Measurements from ENCODE around the gene COL2A1.

GRCh38 chr12:48029491-48030172 lies 25.4 kb upstream of the COL2A1 start:
- TF ChIP-seq POLR2A (IDR thresholded peaks at IDR 0.05) (no peak), CTCF (IDR thresholded peaks at IDR 0.05) (no peak), POLR2AphosphoS5 (IDR thresholded peaks at IDR 0.05) (no peak), EP300 (IDR thresholded peaks at IDR 0.05; ENCODE audit: low read depth) (no peak)

Data from transverse colon (tissue), 4 donors.